Muscle of back (tissue), 11 donors: ENCODE data around the gene CNOT11. TPM values are rescaled to one million over a fixed set of nuclear protein-coding genes. Genes with fewer than 3 reads are reported as not detected.

ENCODE experiments used
- DNase-seq, 3 donors: peaks; one replicate each; pipeline versions ENCODE4 v3.0.0 to v3.0.0-alpha.2; 2013
- polyA plus RNA-seq, 10 donors: library from polyadenylated mRNA; unstranded; fragments of 120-200 nt; gene quantifications; one replicate each; pipeline ENCODE4 v1.2.1, GENCODE V29; 2013; ENCODE audit not compliant: insufficient read length in 10 of 10

CNOT11 gene
- polyA plus RNA-seq, 10 donors = 27.8 to 42.0 (median 35.8) TPM

- no peak for DNase-seq
Observed at GRCh38 chr2:101273056-101273455, 20.4 kb downstream of the CNOT11 start.

GRCh38 chr2:101274142-101274541 lies 21.5 kb downstream of the CNOT11 start:
- no peak for DNase-seq

DNA sequence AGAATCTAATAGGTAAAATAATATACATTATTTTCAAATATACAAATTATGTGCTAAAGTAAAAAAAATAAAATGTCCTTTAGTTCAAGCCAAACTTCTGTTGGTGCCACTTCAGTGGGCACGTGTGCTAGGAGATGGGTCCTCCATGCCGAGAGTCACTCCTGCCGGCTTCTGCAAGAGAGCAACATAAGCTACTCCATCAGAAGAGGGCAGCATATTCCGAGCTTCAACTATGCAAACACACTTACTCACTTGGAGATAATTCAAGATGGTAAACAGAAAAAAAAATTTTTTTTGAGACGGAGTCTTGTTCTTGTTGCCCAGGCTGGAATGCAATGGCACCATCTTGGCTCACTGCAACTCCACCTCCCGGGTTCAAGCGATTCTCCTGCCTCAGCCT lies 24.4 kb downstream of the CNOT11 start:
- no peak for DNase-seq

- DNase-seq = no peak
Observed at GRCh38 chr2:101278925-101279324, 26.2 kb downstream of the CNOT11 start.

GRCh38 chr2:101281482-101281881 lies 28.8 kb downstream of the CNOT11 start:
- no peak for DNase-seq

- no peak for DNase-seq
Observed at GRCh38 chr2:101282980-101283379, 30.3 kb downstream of the CNOT11 start.

- DNase-seq = no peak
Observed at GRCh38 chr2:101286684-101287083, 34.0 kb downstream of the CNOT11 start.

GRCh38 chr2:101287303-101287702 lies 34.6 kb downstream of the CNOT11 start:
- DNase-seq = no peak

DNA sequence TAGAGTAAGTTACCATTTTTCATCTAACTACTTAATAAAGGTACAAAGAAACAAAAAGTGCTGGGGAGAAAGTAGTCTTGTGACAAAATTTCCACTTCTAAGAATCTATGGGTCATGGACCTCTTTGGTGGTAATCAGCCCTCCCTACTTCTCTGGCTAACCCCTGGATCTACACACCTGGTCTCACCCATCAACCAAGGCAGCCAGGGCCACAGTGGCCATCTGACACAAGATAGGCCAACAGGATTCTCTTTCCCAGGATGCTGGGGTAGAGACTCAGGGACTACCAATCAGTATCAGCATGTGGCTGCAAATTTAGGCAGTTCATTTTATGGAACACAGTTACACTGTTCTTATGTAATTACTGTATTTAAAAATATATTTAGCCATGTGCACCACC lies 38.0 kb downstream of the CNOT11 start:
- DNase-seq = no peak

DNA sequence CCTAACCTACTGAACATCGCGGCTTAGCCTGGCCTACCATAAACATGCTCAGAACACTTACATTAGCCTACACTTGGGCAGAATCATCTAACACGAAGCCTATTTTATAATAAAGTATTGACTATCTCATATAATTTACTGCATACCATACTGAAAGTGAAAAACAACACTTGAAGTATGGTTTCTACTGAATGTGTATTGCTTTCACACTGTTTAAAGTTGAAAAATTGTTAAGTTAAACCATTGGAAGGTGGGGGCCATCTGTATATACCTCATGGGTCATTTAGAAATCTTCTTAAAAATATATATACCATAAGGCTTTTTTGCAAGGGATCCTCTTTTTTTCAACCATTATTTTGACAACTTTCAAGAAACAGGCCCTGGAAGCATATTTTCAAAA lies 39.3 kb downstream of the CNOT11 start:
- no peak for DNase-seq

DNA sequence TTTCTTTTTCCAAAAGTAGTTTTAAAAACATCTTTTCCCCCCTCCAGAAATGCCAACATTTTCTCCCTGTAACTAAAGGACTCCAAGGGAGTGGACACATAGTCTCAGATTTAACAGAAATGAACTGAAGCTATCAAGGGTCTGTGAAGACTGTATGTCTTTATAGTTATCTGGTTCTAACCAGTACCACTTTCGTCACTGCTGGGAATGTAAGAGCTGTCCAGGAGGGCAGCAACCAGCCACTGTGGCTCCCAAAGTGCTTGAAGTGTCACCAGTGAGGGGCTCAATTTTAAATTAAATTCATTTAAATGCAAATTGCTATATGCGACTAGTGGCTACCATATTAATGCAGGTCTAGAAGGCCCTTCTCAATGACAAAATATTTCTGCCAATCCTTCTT lies 40.9 kb downstream of the CNOT11 start:
- no peak for DNase-seq

DNA sequence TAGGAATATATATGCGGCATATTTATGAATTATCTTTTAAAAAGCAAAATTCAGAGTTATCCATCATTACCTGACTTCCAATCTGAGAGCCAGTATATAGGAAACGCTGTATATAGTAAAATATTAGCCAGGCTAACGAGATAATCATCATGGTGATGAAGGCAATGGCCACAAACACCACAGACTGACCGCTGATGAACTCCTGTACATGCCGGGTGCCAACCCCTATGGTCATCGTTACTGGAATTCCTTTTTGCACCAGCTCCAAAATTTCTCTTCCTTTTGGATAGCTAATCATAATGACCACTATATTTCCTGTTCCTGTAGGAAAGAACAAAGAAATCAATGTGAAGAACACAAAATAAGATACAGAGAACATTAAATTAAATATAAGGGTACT lies 42.2 kb downstream of the CNOT11 start:
- DNase-seq = no peak

GRCh38 chr2:101295895-101296294 lies 43.2 kb downstream of the CNOT11 start:
- no peak for DNase-seq

- no peak for DNase-seq
Observed at GRCh38 chr2:101296371-101296770, 43.7 kb downstream of the CNOT11 start.

GRCh38 chr2:101297383-101297782 lies 44.7 kb downstream of the CNOT11 start:
- DNase-seq = no peak

- no peak for DNase-seq
Observed at GRCh38 chr2:101299604-101300003, 46.9 kb downstream of the CNOT11 start.

DNA sequence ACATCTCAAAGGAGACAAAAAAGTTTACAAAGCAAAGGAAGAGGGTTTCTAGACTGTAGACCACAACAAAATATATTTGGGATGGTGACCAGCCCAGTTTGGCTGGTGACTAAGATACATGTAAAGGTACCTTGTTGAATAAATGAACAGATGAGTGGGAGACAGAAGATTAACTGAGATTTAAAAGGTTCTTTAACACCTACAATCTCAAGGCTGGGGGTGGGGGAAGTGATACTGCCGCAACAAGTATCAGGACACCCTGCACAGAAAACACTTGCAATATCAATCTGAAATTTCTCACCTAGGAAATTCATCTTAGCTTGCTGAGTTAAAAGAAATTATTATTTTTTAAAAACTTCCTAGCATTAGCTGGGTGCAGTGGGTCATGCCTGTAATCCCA lies 47.5 kb downstream of the CNOT11 start:
- no peak for DNase-seq

- no peak for DNase-seq
Observed at GRCh38 chr2:101300836-101301235, 48.1 kb downstream of the CNOT11 start.

DNA sequence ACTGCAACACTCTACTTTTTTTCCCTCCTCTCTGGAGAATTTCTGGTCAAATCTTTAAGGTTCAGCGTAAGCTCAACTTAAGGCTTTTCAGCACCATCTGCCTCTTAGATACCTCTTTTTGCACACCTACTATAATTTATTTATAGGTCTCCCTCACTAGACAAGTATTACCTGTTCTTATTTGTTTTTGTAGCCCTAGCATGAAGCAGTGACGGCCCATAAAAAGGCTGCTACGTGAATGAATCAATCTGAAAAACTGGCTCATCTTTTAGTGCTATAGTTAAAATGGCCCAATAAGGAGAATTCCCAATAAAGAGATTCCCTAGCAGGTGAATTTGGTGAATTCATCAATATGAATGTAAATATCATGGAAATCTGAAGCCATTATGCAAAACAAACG lies 49.3 kb downstream of the CNOT11 start:
- no peak for DNase-seq

DNA sequence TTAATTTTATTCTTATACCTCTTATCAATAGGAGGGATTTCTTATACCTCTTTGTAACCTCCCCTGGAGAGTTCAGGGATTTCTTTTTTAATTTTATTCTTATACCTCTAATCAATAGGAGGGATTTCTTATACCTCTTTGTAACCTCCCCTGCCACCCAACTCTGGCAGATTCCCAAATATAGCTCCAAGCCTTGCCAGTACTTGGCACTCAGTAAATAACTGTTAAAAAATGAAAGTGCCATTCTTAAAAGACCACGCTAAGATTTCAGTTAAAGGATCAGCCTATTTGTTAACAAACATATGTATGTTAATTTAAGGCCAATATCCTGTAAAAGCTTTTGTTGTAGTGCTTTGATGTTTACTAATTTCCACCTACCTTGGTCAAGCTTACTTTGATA lies 51.0 kb downstream of the CNOT11 start:
- no peak for DNase-seq

DNA sequence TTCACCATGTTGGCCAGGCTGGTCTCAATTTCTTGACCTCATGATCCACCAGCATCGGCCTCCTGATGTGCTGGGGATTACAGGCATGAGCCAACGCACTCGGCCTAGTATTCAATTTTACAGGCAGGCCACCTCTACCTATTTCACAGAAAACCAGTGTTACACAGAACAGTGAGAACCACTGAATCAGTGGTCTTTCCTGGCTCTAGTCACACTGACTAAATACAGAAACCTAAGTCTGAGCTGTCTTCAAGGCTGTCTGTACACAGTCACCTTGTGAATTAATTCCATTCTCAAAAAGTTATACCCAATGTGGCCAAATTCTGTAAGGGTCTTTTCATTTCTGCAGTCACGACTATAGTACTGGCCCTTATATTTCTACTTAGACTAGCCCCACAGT lies 52.3 kb downstream of the CNOT11 start:
- DNase-seq = no peak

- DNase-seq = no peak
Observed at GRCh38 chr2:101305492-101306078, 52.9 kb downstream of the CNOT11 start.

- no peak for DNase-seq
Observed at GRCh38 chr2:101306410-101306809, 53.7 kb downstream of the CNOT11 start.

DNA sequence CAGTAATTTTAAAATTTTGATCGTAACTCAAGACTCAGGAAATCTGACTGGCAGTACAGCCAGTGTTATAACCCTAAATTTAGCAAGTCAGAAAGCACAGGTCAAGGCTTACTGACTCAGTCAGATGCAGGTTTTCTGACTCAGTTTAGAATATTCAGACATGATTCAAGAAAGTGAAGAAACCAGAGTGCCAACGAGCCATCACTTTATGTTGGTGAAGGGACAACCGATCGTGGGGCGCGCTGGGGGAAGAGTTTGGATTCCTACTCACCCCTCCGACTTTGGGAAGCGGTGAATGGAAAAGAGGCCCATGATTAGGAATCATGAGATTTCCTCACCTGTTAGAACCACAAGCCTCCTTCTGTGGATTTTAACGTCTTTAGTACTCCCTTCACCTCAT lies 54.8 kb downstream of the CNOT11 start:
- no peak for DNase-seq

DNA sequence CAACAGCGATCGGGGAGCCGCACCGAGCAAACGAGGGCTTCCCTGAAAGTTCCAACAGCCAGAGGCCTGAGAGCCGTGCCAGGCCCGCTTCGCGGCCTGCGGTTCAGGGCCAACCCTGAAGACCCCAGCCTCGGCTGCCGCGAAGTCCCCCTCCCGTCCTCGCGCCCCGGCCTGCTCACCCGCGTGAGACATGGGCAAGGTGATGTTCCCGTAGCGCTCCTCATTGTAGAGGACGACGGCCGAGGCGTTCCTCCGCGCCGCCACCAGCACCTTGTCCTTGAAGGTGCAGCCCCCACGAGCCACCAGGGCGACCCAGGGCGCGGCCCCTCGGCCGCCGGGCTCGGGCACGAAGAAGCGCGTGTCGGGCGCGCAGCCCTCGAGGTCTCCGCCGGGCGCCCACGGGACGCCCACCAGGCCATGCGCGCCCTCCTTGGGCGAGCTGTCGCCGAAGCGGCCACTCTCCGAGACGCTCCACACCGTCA lies 55.3 kb downstream of the CNOT11 start:
- peak in 1 of 3 donors; percentile 34 for DNase-seq
